ENCODE measurements around the gene CRY1.
"Not testable (repeated sequence)": the region's sequence is repeated elsewhere in the genome, so short reads cannot be mapped to it uniquely, and the experiment has no call there.

CRY1 gene

GRCh38 chr12:107057071-107057834, 36.1 kb downstream of the CRY1 start:
- no peak for DNase-seq

DNA sequence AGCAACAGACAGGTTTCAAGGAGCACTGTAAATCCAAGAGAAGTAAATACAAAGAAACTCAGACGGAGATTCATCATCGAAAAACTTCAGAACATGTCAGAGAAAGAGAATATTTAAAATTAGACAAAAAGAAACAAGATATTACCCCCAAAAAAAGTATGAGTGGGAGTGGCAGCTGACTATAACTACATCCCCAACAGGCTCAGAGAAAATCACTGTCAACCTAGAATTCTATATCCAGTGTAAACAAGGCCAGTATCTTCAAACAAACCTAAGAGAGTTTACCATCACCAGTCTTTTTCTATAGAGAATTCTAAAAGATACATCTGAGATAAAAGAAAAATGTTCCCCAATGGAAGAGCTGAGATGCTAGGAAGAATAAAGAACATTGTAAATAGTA, 39.6 kb downstream of the CRY1 start:
- no peak for DNase-seq

DNA sequence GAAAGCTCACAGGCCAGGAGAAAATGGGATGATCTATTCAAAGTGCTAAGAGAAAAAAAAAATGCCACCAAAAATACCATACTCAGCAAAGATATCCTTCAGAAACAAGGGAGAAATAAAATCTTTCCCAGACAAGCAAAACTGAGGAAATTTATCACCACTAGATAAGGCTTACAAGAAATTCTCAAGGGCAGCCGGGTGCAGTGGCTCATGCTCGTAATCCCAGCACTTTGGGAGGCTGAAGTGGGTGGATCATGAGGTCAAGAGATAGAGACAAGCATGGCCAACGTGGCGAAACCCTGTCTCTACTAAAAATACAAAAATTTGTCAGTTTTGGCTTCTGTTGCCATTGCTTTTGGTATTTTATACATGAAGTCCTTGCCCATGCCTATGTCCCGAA, 48.2 kb downstream of the CRY1 start:
- no peak for DNase-seq

- DNase-seq, result no peak
These were observed 50.5 kb downstream of the CRY1 start for GRCh38 chr12:107042801-107043200.

DNA sequence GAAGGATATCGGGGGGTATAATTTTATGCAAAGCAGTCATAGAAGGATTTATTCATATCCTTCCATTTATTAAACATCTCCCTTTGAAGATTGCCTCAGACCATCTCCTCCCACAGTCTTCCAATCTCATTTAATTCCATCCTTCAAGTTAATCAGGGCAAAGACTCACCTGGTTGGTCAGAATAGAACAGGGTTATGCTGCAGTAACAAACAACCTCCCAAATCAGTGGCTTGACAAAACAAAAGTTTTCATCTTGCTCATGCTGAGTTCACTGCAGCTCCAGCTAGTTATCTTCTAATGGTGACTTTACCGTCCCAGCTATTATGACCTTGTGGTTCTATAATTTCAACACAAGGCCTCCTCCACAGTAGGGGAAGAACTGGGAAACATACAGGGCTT, 57.6 kb downstream of the CRY1 start:
- no peak for DNase-seq

- DNase-seq, result no peak
These were observed 59.3 kb downstream of the CRY1 start for GRCh38 chr12:107033758-107034739.

- no peak for DNase-seq
These were observed 61.1 kb downstream of the CRY1 start for GRCh38 chr12:107032266-107032665.

GRCh38 chr12:107031061-107031460, 62.3 kb downstream of the CRY1 start:
- no peak for DNase-seq

- no peak for DNase-seq
These were observed 64.3 kb downstream of the CRY1 start for GRCh38 chr12:107029081-107029480.

DNA sequence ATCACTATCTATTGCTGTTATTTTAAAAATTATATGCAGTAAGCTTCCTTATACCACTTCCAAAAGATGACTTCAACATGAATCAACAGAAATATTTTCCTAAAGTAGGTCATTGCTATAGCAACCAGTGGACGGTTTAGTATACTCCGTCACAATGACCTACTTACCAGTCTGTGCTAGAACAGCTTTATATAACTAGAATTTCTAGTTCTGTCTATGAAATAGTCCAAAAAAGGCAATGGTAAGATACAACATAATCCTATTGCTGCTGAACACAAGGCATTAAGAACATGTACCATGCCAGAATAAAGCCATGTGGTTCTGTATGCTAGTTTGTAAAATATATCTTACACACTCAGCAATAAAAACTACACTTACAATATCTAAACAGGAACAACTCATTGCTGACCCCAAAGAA, 65.7 kb downstream of the CRY1 start:
- no peak for DNase-seq

DNA sequence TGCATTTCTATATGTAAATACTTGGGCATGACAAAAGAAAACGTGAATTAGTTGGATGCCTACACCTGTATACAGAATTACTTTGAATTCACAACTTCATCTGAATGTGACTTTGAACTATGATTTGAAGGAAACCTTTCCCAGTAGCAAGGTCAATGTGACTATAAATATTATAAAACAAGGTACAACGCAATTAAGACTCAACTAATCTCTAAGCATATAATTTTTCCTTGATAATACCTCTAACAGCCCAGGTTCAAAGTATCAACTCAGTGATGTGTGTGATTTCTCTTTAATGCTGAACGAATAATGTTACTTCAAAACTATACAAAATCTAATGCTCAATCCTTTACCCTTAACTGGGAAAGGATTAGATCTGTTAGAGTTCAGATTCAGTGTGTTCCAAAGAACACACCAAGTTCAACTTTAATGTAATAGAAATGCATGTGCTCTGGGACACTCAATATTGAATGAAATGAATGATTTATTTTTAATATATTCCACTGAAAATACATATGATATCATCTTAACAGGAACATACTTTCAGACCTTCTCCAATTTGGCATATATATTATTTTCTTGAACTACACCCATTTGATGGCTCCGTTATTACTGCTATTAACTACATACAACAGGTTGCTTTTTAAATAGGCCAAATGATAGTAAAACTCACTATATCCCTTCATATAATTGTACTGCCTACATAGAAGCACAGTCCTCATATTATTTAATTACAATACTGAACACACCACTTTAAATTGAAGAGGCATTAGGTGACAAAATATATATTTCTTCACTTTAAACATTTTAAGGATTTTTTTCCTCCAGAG, 66.3 kb downstream of the CRY1 start:
- DNase-seq, result no peak

GRCh38 chr12:107026356-107026755, 67.0 kb downstream of the CRY1 start:
- DNase-seq, result not testable (repeated sequence)

DNA sequence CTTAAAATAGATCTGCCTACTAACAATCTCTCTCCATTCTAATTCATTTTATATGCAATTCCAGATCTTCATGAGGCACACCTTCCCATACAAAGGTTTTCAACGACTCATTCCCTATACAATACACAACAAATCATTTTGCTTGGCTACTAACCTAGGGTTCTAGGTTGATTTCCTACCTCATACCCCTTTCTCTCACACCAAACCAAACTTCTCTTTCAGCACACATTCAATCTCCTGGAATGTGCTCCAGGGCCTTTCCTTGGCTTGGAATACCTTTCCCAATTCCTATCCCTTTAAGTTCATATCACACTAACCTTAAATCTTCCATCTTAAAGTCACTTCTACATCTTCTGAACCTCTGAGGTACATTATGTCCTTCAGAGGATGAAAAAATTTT, 67.7 kb downstream of the CRY1 start:
- DNase-seq, result no peak

DNA sequence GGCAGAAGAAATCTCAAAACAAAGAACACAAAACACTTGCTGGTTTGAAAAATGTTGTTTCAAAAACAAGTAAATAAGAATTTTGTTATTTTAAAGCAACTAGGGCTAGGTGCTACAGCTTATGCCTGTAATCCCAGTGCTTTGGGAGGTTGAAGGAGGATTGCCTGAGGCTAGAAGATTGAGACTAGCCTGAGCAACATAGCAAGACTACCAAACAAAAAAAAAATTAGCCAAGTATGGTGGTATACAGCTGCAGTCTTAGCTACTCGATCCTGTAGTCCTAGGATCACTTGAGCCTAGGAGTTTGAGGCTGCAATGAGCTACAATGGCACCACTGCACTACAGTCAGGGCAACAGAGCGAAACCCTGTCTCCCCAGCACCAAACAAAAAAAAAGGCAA, 73.8 kb downstream of the CRY1 start:
- no peak for DNase-seq

- no peak for DNase-seq
These were observed 76.3 kb downstream of the CRY1 start for GRCh38 chr12:107017042-107017441.

DNA sequence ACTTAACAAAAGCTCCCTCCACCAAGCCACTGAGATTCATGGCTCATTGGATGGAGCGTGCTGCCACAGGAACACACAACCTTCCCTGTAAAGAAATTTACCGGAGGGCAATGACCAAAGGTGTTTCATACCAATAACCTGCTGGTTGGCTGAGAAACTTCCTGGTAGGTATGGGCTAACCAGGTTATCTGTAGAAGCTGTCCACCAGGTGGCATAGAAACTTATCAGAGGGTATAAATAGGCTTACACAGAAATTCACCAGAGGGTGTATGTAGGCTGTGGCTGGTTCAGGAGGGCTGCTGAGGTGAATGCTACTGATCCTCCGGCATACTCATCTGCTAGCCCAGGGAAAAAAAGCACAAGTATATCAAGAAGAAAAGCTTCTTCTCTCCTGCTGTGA, 79.3 kb downstream of the CRY1 start:
- DNase-seq, result no peak

GRCh38 chr12:107012736-107013425, 80.5 kb downstream of the CRY1 start:
- no peak for DNase-seq

GRCh38 chr12:107011519-107011918, 81.8 kb downstream of the CRY1 start:
- DNase-seq, result no peak

GRCh38 chr12:107007411-107007810, 85.9 kb downstream of the CRY1 start:
- no peak for DNase-seq

- not testable (repeated sequence) for DNase-seq
These were observed 90.7 kb downstream of the CRY1 start for GRCh38 chr12:107002665-107003064.

DNA sequence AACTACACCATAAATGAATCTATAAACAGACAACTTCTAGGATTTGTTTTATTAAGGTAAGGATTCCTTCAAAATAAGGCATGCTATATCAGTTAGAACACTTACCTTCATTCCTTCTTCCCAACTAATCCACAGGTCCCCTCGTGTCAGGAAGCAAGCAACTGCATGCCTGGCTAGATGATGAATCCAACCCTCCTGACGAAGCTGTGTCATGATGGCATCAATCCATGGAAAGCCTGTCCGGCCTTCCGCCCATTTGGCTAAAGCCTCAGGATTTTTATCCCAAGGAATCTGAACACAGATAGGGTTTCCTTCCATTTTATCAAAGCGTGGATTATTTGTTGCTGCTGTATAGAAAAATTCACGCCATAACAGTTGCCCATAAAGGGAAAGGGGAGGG, 93.9 kb downstream of the CRY1 start:
- DNase-seq, result no peak

DNA sequence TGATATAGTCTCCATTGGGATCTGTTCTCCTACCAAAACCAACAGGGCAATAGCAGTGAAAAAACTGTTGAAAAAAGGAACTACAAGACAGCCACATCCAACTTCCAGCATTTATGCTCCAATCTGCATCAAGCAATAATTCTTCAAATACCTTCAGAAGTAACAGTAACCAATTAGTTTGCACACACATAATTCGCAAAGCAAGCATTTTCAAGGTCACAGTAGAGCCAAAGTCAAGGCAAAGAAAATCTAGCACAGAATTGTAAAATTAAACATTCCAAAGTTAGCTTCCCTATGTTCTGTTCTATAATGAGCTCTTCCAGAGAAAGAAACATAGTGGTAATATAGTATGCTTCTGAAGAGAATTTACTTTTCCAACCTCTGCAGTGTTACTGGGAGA, 95.4 kb downstream of the CRY1 start:
- DNase-seq, result no peak

Measured in NCI-H187 treated with DMSO at 0.1 percent for 48 hours (cell line).